CD4-positive, CD25-positive, alpha-beta regulatory T cell (primary cell): ENCODE measurements around the gene CRACR2B. TPM values are rescaled to one million over a fixed set of nuclear protein-coding genes. Genes with fewer than 3 reads are reported as not detected.

Experiments used
- ATAC-seq, 2 donors: fragments of 150-1000 bp; cut with Tn5 transposase; one replicate each; pipeline ENCODE4 v1.10.0; 2021; ENCODE audit warnings: low read depth in 2 of 2, moderate number of reproducible peaks in 2 of 2, moderate library complexity in 1 of 2
- DNase-seq, 3 donors: peaks; one replicate each; pipeline versions ENCODE4 v3.0.0 to v3.0.0-alpha.2; 2012 to 2022; ENCODE audit warnings: mixed read lengths in 1 of 3
- H3K27ac ChIP-seq: one replicate; pipeline ENCODE4 v1.7.0; 2013; ENCODE audit warnings: mild to moderate bottlenecking, low read length; ENCODE audit not compliant: insufficient read depth, poor library complexity, severe bottlenecking
- H3K27me3 ChIP-seq: one replicate; pipeline ENCODE4 v1.7.0; 2013; ENCODE audit warnings: low read length; ENCODE audit not compliant: control insufficient read depth, insufficient read depth
- H3K36me3 ChIP-seq: one replicate; pipeline ENCODE4 v1.7.0; 2013; ENCODE audit warnings: mild to moderate bottlenecking, low read length, moderate library complexity; ENCODE audit not compliant: control insufficient read depth, insufficient read depth
- H3K4me1 ChIP-seq: 2 replicates; pipeline ENCODE4 v1.7.0; 2013; ENCODE audit warnings: mild to moderate bottlenecking, low read length; ENCODE audit not compliant: insufficient read depth, control insufficient read depth, poor library complexity, severe bottlenecking
- H3K4me3 ChIP-seq: one replicate; pipeline ENCODE4 v1.7.0; 2013; ENCODE audit warnings: low read depth, mild to moderate bottlenecking, low read length, moderate library complexity
- H3K9me3 ChIP-seq, 2 experiments: 1 replicate in 1 of 2; 2 replicates in 1 of 2; pipeline ENCODE4 v1.7.0; 2013; ENCODE audit warnings: low read length in 2 of 2, mild to moderate bottlenecking in 1 of 2, moderate library complexity in 1 of 2; ENCODE audit not compliant: control insufficient read depth in 2 of 2
- H3K27ac Mint-ChIP-seq, 3 donors: one replicate each; pipeline ENCODE4 v1.8.0; 2020 to 2022; ENCODE audit warnings: mild to moderate bottlenecking in 3 of 3, mixed read lengths in 3 of 3, moderate library complexity in 2 of 3
- H3K27me3 Mint-ChIP-seq: one replicate; pipeline ENCODE4 v1.8.0; 2022; ENCODE audit warnings: mild to moderate bottlenecking, mixed read lengths
- H3K36me3 Mint-ChIP-seq: one replicate; pipeline ENCODE4 v1.8.0; 2020; ENCODE audit warnings: mixed read lengths
- H3K4me1 Mint-ChIP-seq, 4 donors: one replicate each; pipeline ENCODE4 v1.8.0; 2020 to 2022; ENCODE audit warnings: mixed read lengths in 4 of 4, mild to moderate bottlenecking in 1 of 4
- H3K4me3 Mint-ChIP-seq, 4 donors: one replicate each; pipeline ENCODE4 v1.8.0; 2020 to 2022; ENCODE audit warnings: mild to moderate bottlenecking in 4 of 4, mixed read lengths in 4 of 4, moderate library complexity in 3 of 4
- H3K9me3 Mint-ChIP-seq, 7 donors: one replicate each; pipeline ENCODE4 v1.8.0; 2020 to 2022; ENCODE audit warnings: mixed read lengths in 7 of 7, mild to moderate bottlenecking in 3 of 7, moderate library complexity in 2 of 7
- polyA plus RNA-seq, 4 donors: library from polyadenylated mRNA; unstranded; fragments of 300-500 nt; fragmentation: Illumina TruSeq; gene quantifications; one replicate each; pipeline ENCODE4 v1.2.3, GENCODE V29; 2021
- total RNA-seq: library from RNA; stranded (reverse); gene quantifications from one replicate; pipeline ENCODE4 v1.2.3, GENCODE V29; 2022

The CRACR2B gene
- total and polyA plus RNA-seq, 5 donors from 2014 or later: 0.11 to 1.2 (median 0.21) TPM; not detected in 1

- Mint-ChIP-seq H3K36me3 (no peaks in the 10 kb centered on the region), H3K27me3 (peaks cover 4% of the 10 kb centered on the region), H3K4me3 (no peak overlapping the region), H3K27ac (no peak overlapping the region), H3K9me3 (no peaks in the 10 kb centered on the region), H3K4me1 (no peaks in the 10 kb centered on the region)
- Histone ChIP-seq H3K4me3 (no peak overlapping the region), H3K36me3 (no peaks in the 10 kb centered on the region), H3K9me3 (no peaks in the 10 kb centered on the region), H3K27ac (no peak overlapping the region), H3K27me3 (no peaks in the 10 kb centered on the region), H3K4me1 (no peaks in the 10 kb centered on the region)
- DNase-seq (no peak), ATAC-seq (no peak)
These were observed 33.4 kb downstream of the CRACR2B start for GRCh38 chr11:861105-861479.

- Mint-ChIP-seq H3K9me3 (no peaks in the 10 kb centered on the region), H3K27me3 (peaks cover 4% of the 10 kb centered on the region), H3K36me3 (no peaks in the 10 kb centered on the region), H3K4me3 (no peak overlapping the region), H3K27ac (no peak overlapping the region), H3K4me1 (no peaks in the 10 kb centered on the region)
- Histone ChIP-seq H3K27ac (no peak overlapping the region), H3K36me3 (no peaks in the 10 kb centered on the region), H3K4me1 (no peaks in the 10 kb centered on the region), H3K27me3 (no peaks in the 10 kb centered on the region), H3K4me3 (no peak overlapping the region), H3K9me3 (no peaks in the 10 kb centered on the region)
- ATAC-seq: no peak
- DNase-seq: no peak
These were observed 34.5 kb downstream of the CRACR2B start for GRCh38 chr11:862081-862661.

GRCh38 chr11:862696-863022 is 34.9 kb downstream of the CRACR2B start:
- Histone ChIP-seq H3K27ac (no peak overlapping the region), H3K27me3 (no peaks in the 10 kb centered on the region), H3K9me3 (no peaks in the 10 kb centered on the region), H3K36me3 (no peaks in the 10 kb centered on the region), H3K4me3 (no peak overlapping the region), H3K4me1 (no peaks in the 10 kb centered on the region)
- Mint-ChIP-seq H3K4me1 (no peaks in the 10 kb centered on the region), H3K27ac (no peak overlapping the region), H3K4me3 (no peak overlapping the region), H3K9me3 (no peaks in the 10 kb centered on the region), H3K27me3 (peaks cover 3% of the 10 kb centered on the region), H3K36me3 (no peaks in the 10 kb centered on the region)
- ATAC-seq: no peak
- DNase-seq: no peak

GRCh38 chr11:863023-863909 is 35.5 kb downstream of the CRACR2B start:
- H3K4me3 Mint-ChIP-seq: no peak overlapping the region
- Histone ChIP-seq H3K9me3 (no peaks in the 10 kb centered on the region), H3K4me3 (no peak overlapping the region), H3K27me3 (no peaks in the 10 kb centered on the region), H3K36me3 (no peaks in the 10 kb centered on the region), H3K4me1 (no peaks in the 10 kb centered on the region), H3K27ac (no peak overlapping the region)
- ATAC-seq: no peak
- H3K4me1 Mint-ChIP-seq: no peaks in the 10 kb centered on the region
- H3K36me3 Mint-ChIP-seq: no peaks in the 10 kb centered on the region
- H3K27me3 Mint-ChIP-seq: no peaks in the 10 kb centered on the region
- no peak for DNase-seq
- H3K9me3 Mint-ChIP-seq: no peaks in the 10 kb centered on the region
- peak overlapping the region in 1 of 3 donors; percentile 26 for H3K27ac Mint-ChIP-seq

GRCh38 chr11:863910-864827 is 36.5 kb downstream of the CRACR2B start:
- Mint-ChIP-seq H3K27ac (no peak overlapping the region), H3K4me1 (no peaks in the 10 kb centered on the region), H3K9me3 (no peaks in the 10 kb centered on the region), H3K27me3 (no peaks in the 10 kb centered on the region), H3K4me3 (no peak overlapping the region), H3K36me3 (no peaks in the 10 kb centered on the region)
- H3K4me1 ChIP-seq: no peaks in the 10 kb centered on the region
- H3K27me3 ChIP-seq: no peaks in the 10 kb centered on the region
- H3K9me3 ChIP-seq: no peaks in the 10 kb centered on the region
- H3K4me3 ChIP-seq: no peak overlapping the region
- DNase-seq: no peak
- H3K27ac ChIP-seq: no peak overlapping the region
- no peaks in the 10 kb centered on the region for H3K36me3 ChIP-seq
- ATAC-seq: no peak

- Histone ChIP-seq H3K36me3 (no peaks in the 10 kb centered on the region), H3K4me1 (no peaks in the 10 kb centered on the region), H3K27ac (no peak overlapping the region), H3K9me3 (no peaks in the 10 kb centered on the region), H3K4me3 (no peak overlapping the region), H3K27me3 (no peaks in the 10 kb centered on the region)
- no peaks in the 10 kb centered on the region for H3K4me1 Mint-ChIP-seq
- ATAC-seq: no peak
- H3K9me3 Mint-ChIP-seq: no peaks in the 10 kb centered on the region
- DNase-seq: no peak
- H3K27me3 Mint-ChIP-seq: no peaks in the 10 kb centered on the region
- no peaks in the 10 kb centered on the region for H3K36me3 Mint-ChIP-seq
- no peak overlapping the region for H3K27ac Mint-ChIP-seq
- H3K4me3 Mint-ChIP-seq: no peak overlapping the region
These were observed 37.2 kb downstream of the CRACR2B start for GRCh38 chr11:864898-865297.

- Mint-ChIP-seq H3K9me3 (no peaks in the 10 kb centered on the region), H3K4me3 (no peak overlapping the region), H3K36me3 (no peaks in the 10 kb centered on the region), H3K27ac (no peak overlapping the region), H3K4me1 (no peaks in the 10 kb centered on the region), H3K27me3 (no peaks in the 10 kb centered on the region)
- DNase-seq (no peak), ATAC-seq (no peak)
- H3K27me3 ChIP-seq: no peaks in the 10 kb centered on the region
- no peak overlapping the region for H3K27ac ChIP-seq
- no peaks in the 10 kb centered on the region for H3K9me3 ChIP-seq
- H3K4me3 ChIP-seq: no peak overlapping the region
- H3K36me3 ChIP-seq: no peaks in the 10 kb centered on the region
- no peaks in the 10 kb centered on the region for H3K4me1 ChIP-seq
These were observed 38.0 kb downstream of the CRACR2B start for GRCh38 chr11:865462-866430.
